ENCODE data around the gene BRD4.

BRD4 gene

GRCh38 chr19:15188851-15189250, 143.5 kb downstream of the BRD4 start:
- DNase-seq, result no peak

- DNase-seq, result no peak
These were observed 145.0 kb downstream of the BRD4 start for GRCh38 chr19:15187026-15188007.

Data from T-helper 9 cell (primary cell).